SK-MEL-5 (cell line): Measurements from ENCODE around the gene ADM. TPM values are rescaled to one million over a fixed set of nuclear protein-coding genes. Genes with fewer than 3 reads are reported as not detected.

Experiments
- DNase-seq: peaks from one replicate; pipeline ENCODE4 v3.0.0-alpha.2; 2016; ENCODE audit warnings: low read depth, low spot score
- in situ Hi-C: cut with HindIII; loops from 2 replicates; pipeline ENCODE4 v1.10.0; 2016; ENCODE audit warnings: low sequenced_read_pairs, high pct_unique_total_duplicates, low pct_unique_long_range_greater_than_20kb
- total RNA-seq: library from RNA; depleted of rRNA; stranded (reverse); fragments of >200 nt; shearing (Covaris generic); gene quantifications from 2 replicates; pipeline ENCODE4 v1.2.3, GENCODE V29; 2014

ADM gene
- total RNA-seq, 1 experiment from 2014 or later, result 114 TPM

- in situ Hi-C loops, result no loop called here
- no peak for DNase-seq
Measured at GRCh38 chr11:10320736-10321465, 16.0 kb downstream of the ADM start.

- no peak for DNase-seq
- in situ Hi-C loops, result no loop called here
Measured at GRCh38 chr11:10322401-10322800, 17.5 kb downstream of the ADM start.

GRCh38 chr11:10322830-10323792, 18.2 kb downstream of the ADM start:
- peak; percentile 84 for DNase-seq
- in situ Hi-C loops, result no loop called here

GRCh38 chr11:10323793-10324170, 18.9 kb downstream of the ADM start:
- in situ Hi-C loops, result no loop called here
- DNase-seq, result no peak

GRCh38 chr11:10324474-10324873, 19.6 kb downstream of the ADM start:
- in situ Hi-C loops, result no loop called here
- no peak for DNase-seq

GRCh38 chr11:10325277-10326011, 20.6 kb downstream of the ADM start:
- DNase-seq, result no peak
- in situ Hi-C loops, result no loop called here

- in situ Hi-C loops, result no loop called here
- no peak for DNase-seq
Measured at GRCh38 chr11:10326012-10326964, 21.4 kb downstream of the ADM start.

- DNase-seq, result no peak
- in situ Hi-C loops, result no loop called here
Measured at GRCh38 chr11:10327254-10327653, 22.4 kb downstream of the ADM start.

GRCh38 chr11:10328314-10329098, 23.6 kb downstream of the ADM start:
- no peak for DNase-seq
- in situ Hi-C loops, result no loop called here

GRCh38 chr11:10329356-10329755, 24.5 kb downstream of the ADM start:
- no peak for DNase-seq
- in situ Hi-C loops, result no loop called here

GRCh38 chr11:10329935-10330334, 25.1 kb downstream of the ADM start:
- no peak for DNase-seq
- in situ Hi-C loops, result no loop called here

GRCh38 chr11:10331548-10332289, 26.8 kb downstream of the ADM start:
- no peak for DNase-seq
- in situ Hi-C loops, result no loop called here

- no peak for DNase-seq
- in situ Hi-C loops, result no loop called here
Measured at GRCh38 chr11:10333490-10333889, 28.6 kb downstream of the ADM start.

- in situ Hi-C loops, result no loop called here
- DNase-seq, result no peak
Measured at GRCh38 chr11:10338287-10338686, 33.4 kb downstream of the ADM start.

GRCh38 chr11:10348650-10349280, 43.9 kb downstream of the ADM start:
- in situ Hi-C loops, result no loop called here
- DNase-seq, result no peak
